ENCODE data around the gene DPP10.
"Not testable (repeated sequence)": the region's sequence is repeated elsewhere in the genome, so short reads cannot be mapped to it uniquely, and the experiment has no call there.

DPP10 gene

DNA sequence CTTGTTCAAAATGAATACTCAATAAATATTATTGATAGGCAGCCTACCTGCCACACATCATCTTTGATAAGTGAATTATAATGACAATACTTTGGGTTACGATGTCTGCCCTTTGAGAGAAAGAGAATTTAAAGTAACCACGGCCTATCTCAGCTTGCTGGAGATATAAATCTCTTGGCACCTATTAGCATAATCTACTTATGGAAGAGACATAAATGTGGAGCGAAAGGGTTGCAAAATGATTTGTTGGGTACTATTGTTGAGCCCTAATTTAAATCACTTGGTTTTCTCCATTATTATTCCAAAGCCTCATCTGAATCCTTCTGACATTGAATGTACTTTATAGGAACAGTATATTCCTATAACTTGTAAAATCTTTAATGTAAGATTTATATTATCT, 520.1 kb downstream of the DPP10 start:
- H3K4me3 ChIP-seq (ENCODE audit: low read depth in 1 of 2, low read length in 1 of 2) = no peak overlapping the region
- no peaks in the 10 kb centered on the region for H3K36me3 ChIP-seq
- no peaks in the 10 kb centered on the region for H3K4me1 ChIP-seq (ENCODE audit: control insufficient read depth in 1 of 2, insufficient read depth in 1 of 2, low read depth in 1 of 2, low read length in 1 of 2)
- TF ChIP-seq, protein P1, sequence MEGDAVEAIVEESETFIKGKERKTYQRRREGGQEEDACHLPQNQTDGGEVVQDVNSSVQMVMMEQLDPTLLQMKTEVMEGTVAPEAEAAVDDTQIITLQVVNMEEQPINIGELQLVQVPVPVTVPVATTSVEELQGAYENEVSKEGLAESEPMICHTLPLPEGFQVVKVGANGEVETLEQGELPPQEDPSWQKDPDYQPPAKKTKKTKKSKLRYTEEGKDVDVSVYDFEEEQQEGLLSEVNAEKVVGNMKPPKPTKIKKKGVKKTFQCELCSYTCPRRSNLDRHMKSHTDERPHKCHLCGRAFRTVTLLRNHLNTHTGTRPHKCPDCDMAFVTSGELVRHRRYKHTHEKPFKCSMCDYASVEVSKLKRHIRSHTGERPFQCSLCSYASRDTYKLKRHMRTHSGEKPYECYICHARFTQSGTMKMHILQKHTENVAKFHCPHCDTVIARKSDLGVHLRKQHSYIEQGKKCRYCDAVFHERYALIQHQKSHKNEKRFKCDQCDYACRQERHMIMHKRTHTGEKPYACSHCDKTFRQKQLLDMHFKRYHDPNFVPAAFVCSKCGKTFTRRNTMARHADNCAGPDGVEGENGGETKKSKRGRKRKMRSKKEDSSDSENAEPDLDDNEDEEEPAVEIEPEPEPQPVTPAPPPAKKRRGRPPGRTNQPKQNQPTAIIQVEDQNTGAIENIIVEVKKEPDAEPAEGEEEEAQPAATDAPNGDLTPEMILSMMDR (IDR thresholded peaks at IDR 0.05) = no peak
- no peak overlapping the region for H3K27ac ChIP-seq
- H3K27me3 ChIP-seq = no peaks in the 10 kb centered on the region
- H3K9me3 ChIP-seq = no peaks in the 10 kb centered on the region

DNA sequence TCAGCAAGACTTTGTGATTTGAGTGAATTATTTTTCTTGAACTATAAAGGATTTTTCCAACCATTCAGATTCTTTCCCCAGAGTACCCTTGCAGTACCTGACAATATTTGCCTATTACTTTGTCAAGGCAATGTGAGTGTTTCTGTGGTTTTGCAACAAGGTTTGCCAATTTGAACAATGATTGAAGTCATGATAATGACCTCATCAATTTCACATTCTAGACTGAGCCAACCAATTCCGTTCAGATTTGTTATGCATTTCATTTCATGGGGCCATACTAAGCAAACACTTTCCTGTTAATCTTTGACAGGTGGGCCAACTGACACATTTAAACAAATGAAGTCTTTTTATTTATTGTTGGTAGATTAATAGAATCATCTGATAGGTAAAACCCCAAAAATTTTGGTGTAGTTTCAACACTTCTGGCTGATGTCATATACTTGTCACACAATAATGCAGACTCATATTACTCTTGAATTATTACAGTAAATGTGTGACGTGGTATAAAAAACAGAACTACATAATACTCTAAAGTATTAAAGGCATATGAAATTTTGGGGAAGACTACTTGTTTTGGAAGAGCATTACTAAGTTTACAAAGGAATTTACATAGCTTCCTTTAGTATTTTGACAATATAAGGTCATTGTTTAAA, 526.4 kb downstream of the DPP10 start:
- no peaks in the 10 kb centered on the region for H3K27me3 ChIP-seq
- H3K9me3 ChIP-seq = no peaks in the 10 kb centered on the region
- no peaks in the 10 kb centered on the region for H3K4me1 ChIP-seq (ENCODE audit: control insufficient read depth in 1 of 2, insufficient read depth in 1 of 2, low read depth in 1 of 2, low read length in 1 of 2)
- no peak overlapping the region for H3K4me3 ChIP-seq (ENCODE audit: low read depth in 1 of 2, low read length in 1 of 2)
- TF ChIP-seq, protein P1 (IDR thresholded peaks at IDR 0.05) = no peak
- no peak overlapping the region for H3K27ac ChIP-seq
- H3K36me3 ChIP-seq = no peaks in the 10 kb centered on the region

DNA sequence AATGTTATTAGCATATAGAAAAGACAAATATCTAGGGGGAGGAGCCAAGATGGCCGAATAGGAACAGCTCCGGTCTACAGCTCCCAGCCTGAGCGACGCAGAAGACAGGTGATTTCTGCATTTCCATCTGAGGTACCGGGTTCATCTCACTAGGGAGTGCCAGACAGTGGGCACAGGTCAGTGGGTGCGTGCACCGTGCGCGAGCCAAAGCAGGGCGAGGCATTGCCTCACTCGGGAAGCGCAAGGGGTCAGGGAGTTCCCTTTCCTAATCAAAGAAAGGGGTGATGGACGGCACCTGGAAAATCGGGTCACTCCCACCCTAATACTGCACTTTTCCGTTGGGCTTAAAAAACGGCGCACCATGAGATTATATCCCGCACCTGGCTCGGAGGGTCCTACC, 561.9 kb downstream of the DPP10 start:
- H3K4me3 ChIP-seq (ENCODE audit: low read depth in 1 of 2, low read length in 1 of 2); H3K27ac ChIP-seq; H3K36me3 ChIP-seq; H3K27me3 ChIP-seq; H3K9me3 ChIP-seq; H3K4me1 ChIP-seq (ENCODE audit: control insufficient read depth in 1 of 2, insufficient read depth in 1 of 2, low read depth in 1 of 2, low read length in 1 of 2): not testable (repeated sequence)

DNA sequence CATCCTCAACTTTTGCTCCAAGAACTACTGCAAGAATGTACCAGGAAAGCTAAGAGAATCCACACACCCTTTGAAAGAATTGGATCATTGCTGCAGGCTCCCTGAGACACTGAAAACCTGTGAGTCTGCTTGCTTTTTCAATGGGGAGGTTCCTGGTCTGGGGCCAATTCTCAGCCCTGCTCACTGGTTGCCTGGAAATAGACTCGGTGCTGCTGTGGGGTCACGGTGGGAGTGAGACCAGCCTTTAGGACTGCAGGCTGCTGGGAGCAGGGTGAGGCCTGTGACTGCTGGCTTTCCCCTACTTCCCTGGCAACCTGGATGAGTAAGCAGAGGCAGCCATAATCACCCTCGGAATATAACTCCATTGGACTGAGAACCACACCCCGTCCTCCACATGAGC, 569.3 kb downstream of the DPP10 start:
- no peak overlapping the region for H3K27ac ChIP-seq
- TF ChIP-seq, protein P1 (IDR thresholded peaks at IDR 0.05) = no peak
- no peaks in the 10 kb centered on the region for H3K27me3 ChIP-seq
- H3K4me1 ChIP-seq (ENCODE audit: control insufficient read depth in 1 of 2, insufficient read depth in 1 of 2, low read depth in 1 of 2, low read length in 1 of 2) = no peaks in the 10 kb centered on the region
- no peaks in the 10 kb centered on the region for H3K9me3 ChIP-seq
- no peak overlapping the region for H3K4me3 ChIP-seq (ENCODE audit: low read depth in 1 of 2, low read length in 1 of 2)
- no peaks in the 10 kb centered on the region for H3K36me3 ChIP-seq

DNA sequence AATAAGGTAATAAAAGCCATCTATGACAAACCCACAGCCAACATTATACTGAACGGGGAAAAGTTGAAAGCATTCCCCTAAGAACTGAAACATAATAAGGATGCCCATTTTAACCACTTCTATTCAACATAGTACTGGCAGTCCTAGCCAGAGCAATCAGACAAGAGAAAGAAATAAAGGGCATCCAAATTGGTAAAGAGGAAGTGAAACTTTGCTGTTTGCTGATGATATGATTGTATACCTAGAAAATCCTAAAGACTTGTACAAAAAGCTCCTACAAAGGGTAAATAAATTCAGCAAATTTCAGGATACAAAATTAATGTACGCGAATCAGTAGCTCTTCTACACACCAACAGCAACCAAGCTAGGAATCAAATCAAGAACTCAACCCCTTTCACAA, 579.6 kb downstream of the DPP10 start:
- H3K36me3 ChIP-seq; H3K4me1 ChIP-seq (ENCODE audit: control insufficient read depth in 1 of 2, insufficient read depth in 1 of 2, low read depth in 1 of 2, low read length in 1 of 2); H3K27me3 ChIP-seq; H3K4me3 ChIP-seq (ENCODE audit: low read depth in 1 of 2, low read length in 1 of 2); H3K9me3 ChIP-seq; H3K27ac ChIP-seq: not testable (repeated sequence)

DNA sequence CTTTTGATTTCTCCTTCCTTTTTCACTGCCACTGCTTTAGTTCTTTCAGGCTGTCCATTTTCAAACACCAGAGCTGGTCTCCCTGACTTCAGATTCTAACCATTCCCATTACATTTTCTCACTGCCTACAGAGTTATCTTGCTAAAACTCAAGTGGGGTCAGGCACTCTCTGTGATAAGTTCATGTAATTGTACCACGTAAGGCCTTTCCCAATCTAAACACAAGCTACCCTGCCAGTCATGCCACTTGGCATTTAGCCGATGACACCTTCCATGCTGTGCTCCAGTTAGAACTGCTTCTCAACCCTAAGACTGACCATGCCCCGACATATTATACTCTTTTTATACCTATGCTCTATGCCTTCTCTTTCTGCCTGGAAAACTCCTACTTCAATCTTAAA, 592.4 kb downstream of the DPP10 start:
- Histone ChIP-seq H3K9me3 (no peaks in the 10 kb centered on the region), H3K36me3 (no peaks in the 10 kb centered on the region), H3K27me3 (no peaks in the 10 kb centered on the region), H3K27ac (no peak overlapping the region), H3K4me3 (ENCODE audit: low read depth in 1 of 2, low read length in 1 of 2) (no peak overlapping the region), H3K4me1 (ENCODE audit: control insufficient read depth in 1 of 2, insufficient read depth in 1 of 2, low read depth in 1 of 2, low read length in 1 of 2) (no peaks in the 10 kb centered on the region)
- TF ChIP-seq, protein P1 (IDR thresholded peaks at IDR 0.05) = no peak

DNA sequence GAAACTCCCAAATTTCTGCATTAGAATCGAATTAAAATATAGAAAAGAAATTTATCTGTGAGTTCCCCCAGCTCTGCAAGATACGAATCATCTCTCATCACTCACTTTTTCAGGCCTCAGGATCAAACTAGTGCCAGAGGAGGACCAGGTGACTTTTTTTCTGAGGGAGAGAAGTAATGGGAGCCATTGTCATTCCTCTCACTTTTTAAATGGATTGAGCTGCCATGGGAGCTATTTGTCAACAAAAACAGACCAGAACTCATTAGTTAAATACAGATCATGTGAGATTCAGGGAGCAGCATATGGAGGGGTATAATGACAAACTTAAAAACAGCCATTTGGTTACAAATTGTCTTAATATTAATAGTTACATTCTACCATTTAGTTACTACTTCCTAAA, 594.4 kb downstream of the DPP10 start:
- H3K27ac ChIP-seq = no peak overlapping the region
- H3K27me3 ChIP-seq = no peaks in the 10 kb centered on the region
- no peak overlapping the region for H3K4me3 ChIP-seq (ENCODE audit: low read depth in 1 of 2, low read length in 1 of 2)
- no peaks in the 10 kb centered on the region for H3K4me1 ChIP-seq (ENCODE audit: control insufficient read depth in 1 of 2, insufficient read depth in 1 of 2, low read depth in 1 of 2, low read length in 1 of 2)
- H3K9me3 ChIP-seq = no peaks in the 10 kb centered on the region
- TF ChIP-seq, protein P1 (IDR thresholded peaks at IDR 0.05) = no peak
- no peaks in the 10 kb centered on the region for H3K36me3 ChIP-seq

All from neutrophil (primary cell).